CD4-positive, alpha-beta T cell (primary cell): ENCODE data around the gene ZBTB7C. TPM values are rescaled to one million over a fixed set of nuclear protein-coding genes. Genes with fewer than 3 reads are reported as not detected.

Source experiments
- ATAC-seq: fragments of 200-7000 bp; cut with Tn5 transposase; one replicate; pipeline ENCODE4 v1.10.0; 2022; ENCODE audit warnings: mild to moderate bottlenecking; ENCODE audit not compliant: poor library complexity
- CTCF ChIA-PET: fragments of 350-600 bp; sonication (Branson Sonifier 250); formaldehyde crosslinking; loops from one replicate; lab custom pipeline; 2021; ENCODE audit warnings: antibody characterized with exemption, inconsistent platforms; lab: Charles Lee
- POLR2A ChIA-PET: fragments of 350-600 bp; sonication (Branson Sonifier 250); formaldehyde crosslinking; loops from one replicate; lab custom pipeline; 2021; ENCODE audit warnings: antibody characterized with exemption, inconsistent platforms; lab: Charles Lee
- DNase-seq, 14 experiments: peaks; one replicate each; pipeline ENCODE4 v3.0.0-alpha.2; 2013 to 2020; ENCODE audit warnings: mixed read lengths in 2 of 14
- H3K27ac ChIP-seq, 2 donors: one replicate each; pipeline versions ENCODE4 v1.5.1 to v1.7.0; 2013; ENCODE audit warnings: low read length in 2 of 2, low read depth in 1 of 2, mild to moderate bottlenecking in 1 of 2
- H3K27me3 ChIP-seq, 2 experiments: 1 replicate in 1 of 2; 2 replicates in 1 of 2; pipeline versions ENCODE4 v1.6.1 to v1.7.0; 2013; ENCODE audit warnings: low read length in 2 of 2, control low read depth in 1 of 2, mild to moderate bottlenecking in 1 of 2, moderate library complexity in 1 of 2; ENCODE audit not compliant: insufficient read depth in 2 of 2, control insufficient read depth in 1 of 2
- H3K36me3 ChIP-seq: one replicate; pipeline ENCODE4 v1.6.1; 2013; ENCODE audit warnings: low read length, control low read depth; ENCODE audit not compliant: insufficient read depth
- H3K4me1 ChIP-seq: one replicate; pipeline ENCODE4 v1.6.1; 2013; ENCODE audit warnings: low read length, control low read depth; ENCODE audit not compliant: insufficient read depth
- H3K4me3 ChIP-seq: one replicate; pipeline ENCODE4 v1.5.1; 2013; ENCODE audit warnings: mild to moderate bottlenecking, low read length, moderate library complexity
- H3K9me3 ChIP-seq, 2 experiments: 1 replicate in 1 of 2; 2 replicates in 1 of 2; pipeline versions ENCODE4 v1.6.1 to v1.7.0; 2013; ENCODE audit warnings: low read length in 2 of 2, mild to moderate bottlenecking in 2 of 2, control low read depth in 1 of 2, moderate library complexity in 1 of 2; ENCODE audit not compliant: control insufficient read depth in 1 of 2, insufficient read depth in 1 of 2
- H3K27ac Mint-ChIP-seq: one replicate; pipeline ENCODE4 v1.8.0; 2020; ENCODE audit warnings: mixed read lengths
- H3K27me3 Mint-ChIP-seq: one replicate; pipeline ENCODE4 v1.8.0; 2021; ENCODE audit warnings: mixed read lengths
- H3K36me3 Mint-ChIP-seq: one replicate; pipeline ENCODE4 v1.8.0; 2021; ENCODE audit warnings: low read depth, mixed read lengths
- H3K4me1 Mint-ChIP-seq: one replicate; pipeline ENCODE4 v1.8.0; 2021; ENCODE audit warnings: low read depth, mixed read lengths
- H3K4me3 Mint-ChIP-seq: one replicate; pipeline ENCODE4 v1.8.0; 2020; ENCODE audit warnings: mild to moderate bottlenecking, mixed read lengths
- H3K9me3 Mint-ChIP-seq: one replicate; pipeline ENCODE4 v1.8.0; 2020; ENCODE audit warnings: mixed read lengths
- intact Hi-C, 2 experiments: fragments of 100-400 bp; cut with DNase I in 1 of 2; cut with micrococcal nuclease in 1 of 2; formaldehyde crosslinking; loops; one replicate each; pipeline versions ENCODE4 v1.15.1 to v1.9.0; 2023 to 2025; cut with DNase I, micrococcal nuclease
- total RNA-seq, 174 experiments: library from RNA in 2 of 174; stranded (reverse) in 2 of 174; gene quantifications; one replicate each; pipeline ENCODE4 v1.2.3 and lab custom pipeline; 2021 to 2026
- TF ChIP-seq, protein P1 (sequence below): fragments of 200-600 bp; IDR thresholded peaks from one replicate; pipeline ENCODE4 v1.8.0; 2022; ENCODE audit warnings: antibody characterized with exemption, mild to moderate bottlenecking

ZBTB7C gene
- total RNA-seq, 2 experiments from 2014 or later: not detected

DNA sequence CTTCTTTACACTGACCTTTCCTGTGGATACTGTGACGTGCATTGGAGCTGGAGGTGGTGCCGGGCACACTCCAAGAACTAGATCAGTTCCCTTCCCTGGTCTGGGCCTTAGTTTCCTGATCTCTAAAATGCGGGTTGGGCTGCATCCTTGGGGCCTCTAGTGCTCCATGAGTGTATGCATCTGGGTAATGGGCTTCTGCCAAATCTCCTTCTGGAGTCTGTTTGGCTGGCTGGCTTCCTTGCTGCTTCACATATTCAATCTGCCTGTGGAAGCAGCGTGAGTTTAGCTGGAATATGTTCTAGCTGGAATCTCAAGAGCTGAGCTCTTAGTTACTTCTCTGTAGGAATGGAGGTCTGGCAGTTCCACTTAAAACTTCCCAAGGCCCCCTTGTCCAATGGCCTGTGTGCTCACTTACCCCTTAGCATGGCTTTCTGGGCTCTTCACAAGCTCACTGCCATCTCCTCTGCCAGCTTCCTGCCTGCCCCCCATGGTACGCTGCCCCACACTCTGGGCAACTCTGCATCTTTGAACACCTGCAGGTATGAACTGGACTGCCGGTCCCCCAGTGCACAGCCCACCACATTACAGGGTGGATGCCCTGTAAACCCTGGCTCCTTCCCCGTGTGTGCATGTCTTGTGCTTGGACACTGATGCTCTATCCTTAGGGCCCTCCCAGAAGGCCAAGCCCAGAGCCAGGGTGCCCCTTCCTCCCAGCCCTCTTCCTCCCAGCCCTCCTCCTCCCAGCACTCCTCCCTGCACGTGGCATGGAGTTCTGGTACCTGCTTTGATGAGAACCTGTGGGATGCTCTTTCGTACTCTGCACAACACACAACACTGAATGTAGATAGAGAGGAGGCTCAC lies 375.2 kb downstream of the ZBTB7C start:
- Histone ChIP-seq H3K4me3 (no peak overlapping the region), H3K36me3 (no peaks in the 10 kb centered on the region), H3K27ac (no peak overlapping the region), H3K27me3 (no peaks in the 10 kb centered on the region), H3K9me3 (no peaks in the 10 kb centered on the region), H3K4me1 (no peaks in the 10 kb centered on the region)
- H3K36me3 Mint-ChIP-seq: no peaks in the 10 kb centered on the region
- no peak overlapping the region for H3K27ac Mint-ChIP-seq
- intact Hi-C loops: loop anchor here in 1 of 2 experiments (5.0 kb wide), 1 partner anchor 413 kb away; no protein-coding TSS in a partner anchor
- H3K4me1 Mint-ChIP-seq: no peaks in the 10 kb centered on the region
- ChIA-PET CTCF (interaction anchor here (0.5 kb wide), 1 partner anchor 815 kb away, joined by 4 read pairs; no protein-coding TSS in a partner anchor), POLR2A (no interaction called here)
- ATAC-seq (no peak), DNase-seq (peak in 1 of 14 experiments; percentile 15)
- H3K9me3 Mint-ChIP-seq: no peaks in the 10 kb centered on the region
- H3K27me3 Mint-ChIP-seq: no peaks in the 10 kb centered on the region
- TF ChIP-seq, protein P1, sequence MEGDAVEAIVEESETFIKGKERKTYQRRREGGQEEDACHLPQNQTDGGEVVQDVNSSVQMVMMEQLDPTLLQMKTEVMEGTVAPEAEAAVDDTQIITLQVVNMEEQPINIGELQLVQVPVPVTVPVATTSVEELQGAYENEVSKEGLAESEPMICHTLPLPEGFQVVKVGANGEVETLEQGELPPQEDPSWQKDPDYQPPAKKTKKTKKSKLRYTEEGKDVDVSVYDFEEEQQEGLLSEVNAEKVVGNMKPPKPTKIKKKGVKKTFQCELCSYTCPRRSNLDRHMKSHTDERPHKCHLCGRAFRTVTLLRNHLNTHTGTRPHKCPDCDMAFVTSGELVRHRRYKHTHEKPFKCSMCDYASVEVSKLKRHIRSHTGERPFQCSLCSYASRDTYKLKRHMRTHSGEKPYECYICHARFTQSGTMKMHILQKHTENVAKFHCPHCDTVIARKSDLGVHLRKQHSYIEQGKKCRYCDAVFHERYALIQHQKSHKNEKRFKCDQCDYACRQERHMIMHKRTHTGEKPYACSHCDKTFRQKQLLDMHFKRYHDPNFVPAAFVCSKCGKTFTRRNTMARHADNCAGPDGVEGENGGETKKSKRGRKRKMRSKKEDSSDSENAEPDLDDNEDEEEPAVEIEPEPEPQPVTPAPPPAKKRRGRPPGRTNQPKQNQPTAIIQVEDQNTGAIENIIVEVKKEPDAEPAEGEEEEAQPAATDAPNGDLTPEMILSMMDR: no peak
- H3K4me3 Mint-ChIP-seq: no peak overlapping the region

DNA sequence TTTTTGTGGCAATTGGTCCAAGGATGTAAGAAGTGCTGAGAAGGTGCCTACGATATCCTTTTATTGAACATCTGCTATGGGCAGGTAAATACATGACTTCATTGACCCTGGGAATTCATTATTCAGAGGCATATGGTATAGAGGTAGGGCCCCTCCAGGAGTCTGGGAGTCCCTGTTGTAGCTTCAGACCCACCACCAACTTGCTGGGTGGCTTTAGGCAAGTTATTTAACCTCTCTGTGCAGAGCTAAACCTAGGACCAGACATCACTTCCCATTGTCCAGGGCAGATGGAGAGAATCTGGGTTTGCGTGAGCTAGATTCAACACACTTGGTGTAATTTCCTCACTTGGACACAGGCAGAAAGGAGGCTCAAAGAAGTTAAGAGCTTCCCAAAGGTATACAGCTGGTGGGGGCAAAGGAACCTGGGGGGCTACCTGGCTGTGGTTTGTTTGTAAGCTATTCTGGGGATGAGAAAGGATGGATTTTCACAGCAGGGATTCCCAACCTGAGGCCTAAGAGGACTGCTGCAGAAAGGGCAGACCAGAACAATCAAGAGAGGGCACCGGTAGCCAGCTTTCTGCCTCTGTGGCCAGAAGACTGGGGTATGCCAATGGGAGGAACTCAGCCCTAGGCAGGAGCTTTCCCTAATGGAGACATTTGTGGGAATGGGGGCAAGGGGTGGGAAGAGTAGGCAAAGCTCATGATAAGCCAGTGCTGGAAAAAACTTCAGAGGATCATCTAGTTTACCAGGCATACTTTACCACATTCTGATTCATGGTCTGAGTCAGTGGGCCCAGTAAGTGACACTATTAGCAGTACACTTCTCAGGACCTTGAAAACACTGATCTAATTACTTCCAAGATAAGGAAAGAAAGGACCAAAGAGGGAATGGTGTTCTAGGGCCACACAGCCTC lies 376.1 kb downstream of the ZBTB7C start:
- ChIA-PET CTCF (interaction anchor here (0.5 to 0.6 kb wide), 2 partner anchors 9 to 814 kb away, joined by 3 to 4 read pairs; no protein-coding TSS in a partner anchor), POLR2A (no interaction called here)
- Histone ChIP-seq H3K36me3 (no peaks in the 10 kb centered on the region), H3K27me3 (no peaks in the 10 kb centered on the region), H3K4me3 (no peak overlapping the region), H3K9me3 (no peaks in the 10 kb centered on the region), H3K27ac (no peak overlapping the region), H3K4me1 (no peaks in the 10 kb centered on the region)
- DNase-seq (peak in 1 of 14 experiments; percentile 7), ATAC-seq (no peak)
- no peaks in the 10 kb centered on the region for H3K36me3 Mint-ChIP-seq
- no peaks in the 10 kb centered on the region for H3K27me3 Mint-ChIP-seq
- H3K4me3 Mint-ChIP-seq: no peak overlapping the region
- TF ChIP-seq, protein P1: no peak
- intact Hi-C loops: loop anchor here in 1 of 2 experiments (5.0 kb wide), 1 partner anchor 414 kb away; no protein-coding TSS in a partner anchor
- no peaks in the 10 kb centered on the region for H3K9me3 Mint-ChIP-seq
- no peaks in the 10 kb centered on the region for H3K4me1 Mint-ChIP-seq
- no peak overlapping the region for H3K27ac Mint-ChIP-seq

DNA sequence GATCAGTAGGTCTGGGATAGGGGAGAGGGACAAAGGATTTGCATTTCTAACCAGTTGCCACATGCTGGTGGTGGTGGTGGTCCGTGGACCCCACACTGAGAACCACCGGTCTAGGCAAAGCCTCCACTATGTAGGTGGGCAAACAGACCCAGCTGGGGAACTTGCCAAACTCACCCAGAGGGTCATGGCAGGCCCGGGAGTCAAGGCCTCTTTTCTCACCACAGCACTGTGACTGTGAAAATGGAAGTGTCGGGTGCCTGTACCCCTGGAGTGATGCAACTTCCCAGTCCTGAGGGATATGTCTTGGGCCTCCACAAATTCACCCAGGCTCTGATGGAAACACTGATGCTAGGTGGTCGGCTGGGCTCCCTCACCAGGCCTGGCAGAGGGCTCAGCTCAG lies 377.5 kb downstream of the ZBTB7C start:
- Histone ChIP-seq H3K9me3 (no peaks in the 10 kb centered on the region), H3K36me3 (no peaks in the 10 kb centered on the region), H3K27me3 (no peaks in the 10 kb centered on the region), H3K4me1 (no peaks in the 10 kb centered on the region), H3K4me3 (no peak overlapping the region), H3K27ac (no peak overlapping the region)
- Mint-ChIP-seq H3K36me3 (no peaks in the 10 kb centered on the region), H3K27ac (no peak overlapping the region), H3K4me3 (no peak overlapping the region), H3K27me3 (no peaks in the 10 kb centered on the region), H3K9me3 (no peaks in the 10 kb centered on the region), H3K4me1 (no peaks in the 10 kb centered on the region)
- POLR2A ChIA-PET: no interaction called here
- intact Hi-C loops: loop anchor here in 1 of 2 experiments (5.0 kb wide), 1 partner anchor 416 kb away; no protein-coding TSS in a partner anchor
- peak in 1 of 14 experiments; percentile 6 for DNase-seq
- TF ChIP-seq, protein P1: no peak
- CTCF ChIA-PET: no interaction called here
- no peak for ATAC-seq
